BJ (cell line): ENCODE measurements around the gene CTIF. TPM values are rescaled to one million over a fixed set of nuclear protein-coding genes. Genes with fewer than 3 reads are reported as not detected.

ENCODE experiments used
- CTCF ChIA-PET: fragments of 350-600 bp; formaldehyde crosslinking; extraction: SDS; loops from one replicate; lab custom pipeline; 2021; ENCODE audit warnings: antibody characterized with exemption, inconsistent platforms; lab: Yijun Ruan, JAX
- POLR2A ChIA-PET: fragments of 300-600 bp; sonication (Branson Sonifier 250); formaldehyde crosslinking; extraction: SDS; loops from one replicate; lab custom pipeline; 2021; ENCODE audit warnings: antibody characterized with exemption; lab: Charles Lee
- DNase-seq: peaks from one replicate; pipeline ENCODE4 v3.0.0-alpha.2; 2011; ENCODE audit warnings: low read depth
- H3K27me3 ChIP-seq: 2 replicates; pipeline ENCODE4 v1.6.0; 2011; ENCODE audit warnings: low read length; ENCODE audit not compliant: control insufficient read depth, insufficient read depth
- H3K36me3 ChIP-seq: 2 replicates; pipeline ENCODE4 v1.5.1; 2011; ENCODE audit warnings: low read length; ENCODE audit not compliant: control insufficient read depth, insufficient read depth
- H3K4me3 ChIP-seq: 2 replicates; pipeline ENCODE4 v1.5.1; 2011; ENCODE audit warnings: low read depth, mild to moderate bottlenecking, control low read depth, low read length
- polyA plus RNA-seq: library from polyadenylated mRNA; depleted of rRNA; stranded (reverse); fragments of >200 nt; gene quantifications from 2 replicates; pipeline ENCODE4 v1.2.3, GENCODE V29; 2011
- TF ChIP-seq, protein P1 (sequence below): IDR thresholded peaks from 2 replicates; pipeline ENCODE4 v1.5.1; 2011; ENCODE audit warnings: low read depth, mild to moderate bottlenecking, control low read depth, inconsistent platforms, low read length, moderate library complexity; ENCODE audit not compliant: insufficient read depth

CTIF gene
- polyA plus RNA-seq, 1 experiment: 105 TPM

DNA sequence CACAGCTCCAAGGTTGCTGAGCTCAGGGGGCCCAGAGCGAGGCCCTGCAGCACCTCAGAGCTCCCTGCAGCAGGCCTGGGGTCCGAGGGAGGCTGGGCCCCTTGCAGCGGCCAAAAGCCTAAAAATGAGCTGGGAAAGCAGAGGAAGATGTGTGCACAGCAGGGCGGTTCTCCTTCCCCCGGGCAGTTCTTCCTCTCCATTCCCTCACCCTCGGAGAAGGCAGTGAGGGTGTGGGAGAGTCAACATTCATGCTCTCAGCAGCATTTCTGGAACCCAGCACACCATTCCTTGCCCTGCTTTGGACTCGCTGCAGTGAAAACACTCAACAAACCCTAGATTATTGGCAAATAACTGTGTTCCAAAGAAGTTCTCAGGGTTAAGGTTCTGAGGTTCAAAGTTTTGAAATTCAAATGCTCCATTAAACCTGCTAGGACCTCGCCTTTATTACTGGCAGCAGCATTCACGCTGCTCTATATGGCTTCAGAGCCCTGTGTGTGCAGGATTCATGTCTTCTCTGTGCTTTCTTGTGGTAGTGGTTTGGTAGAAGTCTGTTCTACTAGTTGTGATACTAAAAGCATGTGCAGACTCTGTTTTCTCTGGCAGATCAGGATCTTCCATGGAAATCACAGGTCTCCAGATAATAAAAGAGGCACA lies 79.1 kb downstream of the CTIF start:
- ChIA-PET POLR2A (no interaction called here), CTCF (interaction anchor here (0.5 to 1.3 kb wide), 3 partner anchors 76 to 1200 kb away, joined by 3 to 6 read pairs (median 3); no protein-coding TSS in a partner anchor)
- H3K4me3 ChIP-seq: no peak overlapping the region
- no peak for DNase-seq
- no peaks in the 10 kb centered on the region for H3K27me3 ChIP-seq
- peaks cover 9% of the 10 kb centered on the region for H3K36me3 ChIP-seq
- TF ChIP-seq, protein P1, sequence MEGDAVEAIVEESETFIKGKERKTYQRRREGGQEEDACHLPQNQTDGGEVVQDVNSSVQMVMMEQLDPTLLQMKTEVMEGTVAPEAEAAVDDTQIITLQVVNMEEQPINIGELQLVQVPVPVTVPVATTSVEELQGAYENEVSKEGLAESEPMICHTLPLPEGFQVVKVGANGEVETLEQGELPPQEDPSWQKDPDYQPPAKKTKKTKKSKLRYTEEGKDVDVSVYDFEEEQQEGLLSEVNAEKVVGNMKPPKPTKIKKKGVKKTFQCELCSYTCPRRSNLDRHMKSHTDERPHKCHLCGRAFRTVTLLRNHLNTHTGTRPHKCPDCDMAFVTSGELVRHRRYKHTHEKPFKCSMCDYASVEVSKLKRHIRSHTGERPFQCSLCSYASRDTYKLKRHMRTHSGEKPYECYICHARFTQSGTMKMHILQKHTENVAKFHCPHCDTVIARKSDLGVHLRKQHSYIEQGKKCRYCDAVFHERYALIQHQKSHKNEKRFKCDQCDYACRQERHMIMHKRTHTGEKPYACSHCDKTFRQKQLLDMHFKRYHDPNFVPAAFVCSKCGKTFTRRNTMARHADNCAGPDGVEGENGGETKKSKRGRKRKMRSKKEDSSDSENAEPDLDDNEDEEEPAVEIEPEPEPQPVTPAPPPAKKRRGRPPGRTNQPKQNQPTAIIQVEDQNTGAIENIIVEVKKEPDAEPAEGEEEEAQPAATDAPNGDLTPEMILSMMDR: no peak

- Histone ChIP-seq H3K4me3 (no peak overlapping the region), H3K36me3 (peaks cover 9% of the 10 kb centered on the region), H3K27me3 (no peaks in the 10 kb centered on the region)
- DNase-seq: no peak
- CTCF ChIA-PET: interaction anchor here (1.3 kb wide), 1 partner anchor 143 kb away, joined by 6 read pairs; no protein-coding TSS in a partner anchor
- POLR2A ChIA-PET: no interaction called here
- TF ChIP-seq, protein P1: no peak
Measured at GRCh38 chr18:48619016-48619415, 80.2 kb downstream of the CTIF start.

GRCh38 chr18:48619501-48619900 lies 80.7 kb downstream of the CTIF start:
- POLR2A ChIA-PET: no interaction called here
- no peak for DNase-seq
- Histone ChIP-seq H3K4me3 (no peak overlapping the region), H3K36me3 (peaks cover 9% of the 10 kb centered on the region), H3K27me3 (no peaks in the 10 kb centered on the region)
- TF ChIP-seq, protein P1: no peak
- CTCF ChIA-PET: interaction anchor here (0.7 kb wide), 1 partner anchor 16 kb away, joined by 3 read pairs; no protein-coding TSS in a partner anchor

DNA sequence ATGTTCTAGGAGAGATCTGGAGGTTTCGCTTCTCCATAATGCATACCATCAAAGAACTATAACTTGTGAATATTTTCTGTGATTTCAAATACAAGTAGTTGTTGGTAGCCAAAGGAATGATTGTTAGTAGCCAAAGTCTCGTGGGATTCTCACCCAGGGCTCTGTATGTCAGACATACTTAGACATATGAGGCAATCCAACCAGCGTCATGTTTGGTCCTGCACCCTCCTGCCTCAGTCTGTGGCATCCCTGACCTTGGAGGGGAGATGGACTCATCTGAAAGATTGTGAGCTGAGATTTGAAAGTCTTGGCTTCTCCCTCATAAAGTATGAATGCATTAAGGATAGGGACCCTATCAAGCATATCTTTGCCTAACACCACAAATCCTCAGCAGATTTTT lies 81.2 kb downstream of the CTIF start:
- POLR2A ChIA-PET: no interaction called here
- DNase-seq: no peak
- TF ChIP-seq, protein P1: no peak
- Histone ChIP-seq H3K36me3 (peaks cover 9% of the 10 kb centered on the region), H3K4me3 (no peak overlapping the region), H3K27me3 (no peaks in the 10 kb centered on the region)
- CTCF ChIA-PET: interaction anchor here (0.7 kb wide), 1 partner anchor 16 kb away, joined by 3 read pairs; no protein-coding TSS in a partner anchor

DNA sequence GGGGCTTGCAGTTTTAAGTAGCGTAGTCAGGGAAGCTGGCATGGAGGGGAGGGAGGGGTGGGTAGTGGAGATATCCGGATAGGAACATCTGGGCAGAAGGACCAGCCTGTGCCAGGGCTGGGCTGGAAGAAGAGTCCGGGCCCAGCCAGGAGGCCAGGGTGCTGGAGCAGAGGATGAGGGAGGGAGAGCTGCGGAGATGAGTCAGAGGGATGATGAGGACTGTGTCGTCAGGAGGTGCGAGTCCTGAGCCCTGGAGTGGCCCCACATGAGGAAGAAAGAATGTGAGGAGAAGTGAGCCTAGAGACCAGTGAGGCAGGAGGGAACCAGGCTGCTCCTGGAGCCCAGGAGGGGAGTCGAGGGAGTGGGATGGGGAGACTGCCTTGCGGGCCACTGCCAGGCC lies 82.4 kb downstream of the CTIF start:
- TF ChIP-seq, protein P1: no peak
- no peak overlapping the region for H3K4me3 ChIP-seq
- no peak for DNase-seq
- ChIA-PET POLR2A (no interaction called here), CTCF (interaction anchor here (1.6 kb wide), 1 partner anchor 17 kb away, joined by 3 read pairs; no protein-coding TSS in a partner anchor)
- H3K36me3 ChIP-seq: peaks cover 7% of the 10 kb centered on the region
- H3K27me3 ChIP-seq: no peaks in the 10 kb centered on the region
